HepG2 (cell line): Measurements from ENCODE around the gene RORC. TPM values are rescaled to one million over a fixed set of nuclear protein-coding genes. Genes with fewer than 3 reads are reported as not detected.

Source experiments
- ATAC-seq: fragments of 200-7000 bp; cut with Tn5 transposase; 3 replicates; pipeline ENCODE4 v1.9.1; 2020; ENCODE audit warnings: mild to moderate bottlenecking, moderate library complexity
- BruUV-seq: library from RNA; stranded (reverse); fragments of 400-500 nt; replicated peaks from 2 replicates; lab custom pipeline; 2021; lab: Mats Ljungman, UMichigan
- CTCF ChIA-PET: fragments of 300-600 bp; formaldehyde crosslinking; extraction: SDS; loops from one replicate; lab custom pipeline; 2021; ENCODE audit warnings: low total read pairs, inconsistent platforms, low intra/inter-chr PET ratio; lab: Yijun Ruan, JAX
- POLR2A ChIA-PET: fragments of 350-600 bp; sonication (Branson Sonifier 250); formaldehyde crosslinking; loops from one replicate; lab custom pipeline; 2020; ENCODE audit warnings: antibody characterized with exemption, inconsistent platforms; lab: Yijun Ruan, JAX
- DNase-seq: peaks from one replicate; pipeline ENCODE4 v3.0.0-alpha.2; 2015; ENCODE audit warnings: low spot score
- FAIRE-seq: peaks from 3 replicates; lab custom pipeline; 2011; peaks lifted over from hg19 to GRCh38; lab: Jason Lieb, UNC
- H2AFZ ChIP-seq: one replicate; pipeline ENCODE4 v1.6.1; 2011; ENCODE audit warnings: low read length, inconsistent platforms
- H3K27ac ChIP-seq: fragments of 300-600 bp; 3 replicates; pipeline ENCODE4 v1.8.0; 2011; ENCODE audit warnings: mixed run types, mild to moderate bottlenecking, mixed read lengths, low read length, inconsistent platforms; ENCODE audit not compliant: insufficient read depth; ENCODE audit errors: extremely low read length
- H3K27me3 ChIP-seq, 2 experiments: fragments of 200-600 bp in 1 of 2; 2 replicates in 1 of 2; 3 replicates in 1 of 2; pipeline versions ENCODE4 v1.6.0 to v1.8.0; 2011; ENCODE audit warnings: low read length in 2 of 2, mild to moderate bottlenecking in 2 of 2, moderate library complexity in 2 of 2, inconsistent platforms in 1 of 2; ENCODE audit not compliant: insufficient read depth in 2 of 2, control insufficient read depth in 1 of 2
- H3K36me3 ChIP-seq, 2 experiments: fragments of 200-600 bp in 1 of 2; replicated peaks in 1 of 2; 2 replicates in 1 of 2; 3 replicates in 1 of 2; pipeline versions ENCODE4 v1.5.1 to v1.8.0; 2011; ENCODE audit warnings: low read length in 2 of 2, inconsistent platforms in 1 of 2; ENCODE audit not compliant: insufficient read depth in 2 of 2, control insufficient read depth in 1 of 2
- H3K4me1 ChIP-seq: 2 replicates; pipeline ENCODE4 v1.5.1; 2012; ENCODE audit warnings: low read length, inconsistent platforms; ENCODE audit not compliant: insufficient read depth
- H3K4me2 ChIP-seq: 2 replicates; pipeline ENCODE4 v1.6.0; 2011; ENCODE audit warnings: low read depth, low read length, inconsistent platforms
- H3K4me3 ChIP-seq, 3 experiments: fragments of 200-600 bp in 1 of 3; sonication (generic), shearing (Covaris generic) in 1 of 3; replicated peaks in 1 of 3; 2 replicates each; pipeline ENCODE4 v1.5.1; 2011 to 2016; ENCODE audit warnings: low read length in 3 of 3, inconsistent platforms in 2 of 3, low read depth in 2 of 3, mild to moderate bottlenecking in 2 of 3, control low read depth in 1 of 3, mixed read lengths in 1 of 3; ENCODE audit not compliant: insufficient read depth in 1 of 3
- H3K79me2 ChIP-seq: one replicate; pipeline ENCODE4 v1.6.1; 2011; ENCODE audit warnings: low read length, inconsistent platforms; ENCODE audit not compliant: insufficient read depth
- H3K9ac ChIP-seq: 2 replicates; pipeline ENCODE4 v1.6.0; 2011; ENCODE audit warnings: mild to moderate bottlenecking, low read depth, low read length, inconsistent platforms; ENCODE audit not compliant: insufficient read depth
- H3K9me3 ChIP-seq: 2 replicates; pipeline ENCODE4 v1.5.1; 2012; ENCODE audit warnings: mild to moderate bottlenecking, low read length
- H4K20me1 ChIP-seq: 2 replicates; pipeline ENCODE4 v1.6.0; 2011; ENCODE audit warnings: inconsistent platforms, mild to moderate bottlenecking, low read length, moderate library complexity; ENCODE audit not compliant: insufficient read depth
- CEBPZ ChIP-seq: IDR thresholded peaks from 2 replicates; pipeline ENCODE4 v1.6.1; 2012; ENCODE audit warnings: low read length, improper control_type of control experiment
- MAX ChIP-seq: IDR thresholded peaks from 2 replicates; pipeline ENCODE4 v1.6.1; 2012; ENCODE audit warnings: inconsistent platforms
- MTA3 ChIP-seq: sonication (generic); formaldehyde crosslinking; IDR thresholded peaks from 2 replicates; pipeline ENCODE4 v1.4.0; 2020; ENCODE audit warnings: missing genetic modification reagents
- RAD21 ChIP-seq: fragments of 450-650 bp; formaldehyde crosslinking; IDR thresholded peaks from 2 replicates; pipeline ENCODE4 v1.5.0; 2020; ENCODE audit warnings: mild to moderate bottlenecking
- REPIN1 ChIP-seq: sonication (generic); formaldehyde crosslinking; IDR thresholded peaks from 2 replicates; pipeline ENCODE4 v1.8.0; 2022; ENCODE audit warnings: missing genetic modification reagents, low read depth, mild to moderate bottlenecking, borderline replicate concordance
- RXRB ChIP-seq: IDR thresholded peaks from 2 replicates; pipeline ENCODE4 v1.6.1; 2016; ENCODE audit warnings: borderline replicate concordance, missing genetic modification reagents, missing compliant biosample characterization
- SKI ChIP-seq: fragments of 450-650 bp; IDR thresholded peaks from one replicate; pipeline ENCODE4 v1.6.1; 2018; ENCODE audit warnings: mild to moderate bottlenecking; ENCODE audit not compliant: partially characterized antibody
- ZBTB1 ChIP-seq: sonication (generic); formaldehyde crosslinking; IDR thresholded peaks from 2 replicates; pipeline ENCODE4 v1.4.0; 2020; ENCODE audit warnings: missing genetic modification reagents, borderline replicate concordance
- ZFY ChIP-seq: sonication (generic); formaldehyde crosslinking; IDR thresholded peaks from 2 replicates; pipeline ENCODE4 v1.4.0; 2020; ENCODE audit warnings: missing genetic modification reagents
- ZNF235 ChIP-seq: sonication (generic); formaldehyde crosslinking; IDR thresholded peaks from 2 replicates; pipeline ENCODE4 v1.8.1; 2023; ENCODE audit warnings: mild to moderate bottlenecking, missing genetic modification reagents, borderline replicate concordance
- ZNF513 ChIP-seq: sonication (generic); formaldehyde crosslinking; conservative IDR thresholded peaks from 2 replicates; pipeline ENCODE4 v1.5.0; 2020; ENCODE audit warnings: missing genetic modification reagents
- ZNF546 ChIP-seq: sonication (generic); formaldehyde crosslinking; conservative IDR thresholded peaks from 2 replicates; pipeline ENCODE4 v1.8.1; 2023; ENCODE audit warnings: mild to moderate bottlenecking, missing genetic modification reagents
- ZNF777 ChIP-seq: sonication (generic); formaldehyde crosslinking; IDR thresholded peaks from 2 replicates; pipeline ENCODE4 v1.4.0; 2020; ENCODE audit warnings: missing genetic modification reagents
- WGBS: methylation state at CpG from one replicate; pipeline ENCODE4 v1.1.6; 2017; ENCODE audit warnings: low lambda C conversion rate; 5-methylcytosine and 5-hydroxymethylcytosine counted together
- in situ Hi-C: cut with HindIII; loops from 2 replicates; pipeline ENCODE4 v1.10.0; 2017; ENCODE audit warnings: low pct_unique_long_range_greater_than_20kb; ENCODE audit not compliant: extremely low pct_ligation_motif_present
- intact Hi-C: fragments of 100-400 bp; cut with micrococcal nuclease; formaldehyde crosslinking; loops from one replicate; pipeline ENCODE4 v1.10.0; 2022; ENCODE audit not compliant: unreplicated experiment
- polyA plus RNA-seq, 8 experiments: library from polyadenylated mRNA; depleted of rRNA in 3 of 8; stranded (reverse) in 7 of 8; unstranded in 1 of 8; fragments of >200 nt; fragmentation: Illumina TruSeq in 4 of 8; extraction: Trizol in 4 of 8; gene quantifications; 2 replicates each; pipeline versions ENCODE4 v1.2.1 to v1.2.3, GENCODE V29; 2011 to 2016; ENCODE audit warnings: low read depth in 4 of 8, missing spikeins in 1 of 8, mixed read lengths in 1 of 8; ENCODE audit not compliant: insufficient read depth in 1 of 8
- total RNA-seq, 5 experiments: library from RNA; depleted of rRNA; stranded (reverse); fragments of >200 nt; fragmentation: Illumina TruSeq; extraction: Trizol; gene quantifications; 2 replicates each; pipeline ENCODE4 v1.2.3, GENCODE V29; 2016; ENCODE audit warnings: low read depth in 1 of 5

The RORC gene
- total and polyA plus RNA-seq, 2 of the 13 experiments (the other 11 are each of a cell fraction or from before 2014, with no cell fraction given): 2.5 to 6.5 TPM

GRCh38 chr1:151760597-151761385 is 70.8 kb downstream of the RORC start:
- Histone ChIP-seq H3K9me3 (no peaks in the 10 kb centered on the region), H3K27ac (no peak overlapping the region), H3K4me2 (no peak overlapping the region), H3K9ac (no peak overlapping the region), H3K36me3 (peaks cover 6 to 41% of the 10 kb centered on the region in 2 experiments), H3K79me2 (peaks cover 5% of the 10 kb centered on the region), H3K4me3 (no peak overlapping the region), H3K4me1 (peaks cover 22% of the 10 kb centered on the region), H4K20me1 (no peaks in the 10 kb centered on the region), H3K27me3 (no peaks in the 10 kb centered on the region; a peak in 1 of 5 replicates), H2AFZ (no peak overlapping the region)
- ATAC-seq (no peak), FAIRE-seq (no peak), DNase-seq (no peak)
- BruUV-seq: no TSS peak
- intact Hi-C loops (loop anchor here (10.0 kb wide), 1 partner anchor 74 kb away; the partner anchor contains the start of genes C2CD4D and RORC), in situ Hi-C loops (no loop called here)
- TF ChIP-seq ZFY (CRISPR knock-in tag) (no peak), ZNF235 (CRISPR knock-in tag) (no peak), MAX (no peak), MTA3 (CRISPR knock-in tag) (no peak), ZNF777 (CRISPR knock-in tag) (no peak), RXRB (CRISPR knock-in tag) (no peak), ZNF546 (CRISPR knock-in tag) (no peak), SKI (no peak), RAD21 (no peak), ZNF513 (CRISPR knock-in tag) (no peak), ZBTB1 (CRISPR knock-in tag) (no peak), CEBPZ (no peak), REPIN1 (CRISPR knock-in tag) (no peak)
- POLR2A ChIA-PET: no interaction called here
- CTCF ChIA-PET: no interaction called here
- 97% methylated on average over 7 of the region's 7 CpGs for WGBS
